Measurements from ENCODE around the gene HORMAD1.
"Not testable (repeated sequence)": the region's sequence is repeated elsewhere in the genome, so short reads cannot be mapped to it uniquely, and the experiment has no call there.

HORMAD1 gene

DNA sequence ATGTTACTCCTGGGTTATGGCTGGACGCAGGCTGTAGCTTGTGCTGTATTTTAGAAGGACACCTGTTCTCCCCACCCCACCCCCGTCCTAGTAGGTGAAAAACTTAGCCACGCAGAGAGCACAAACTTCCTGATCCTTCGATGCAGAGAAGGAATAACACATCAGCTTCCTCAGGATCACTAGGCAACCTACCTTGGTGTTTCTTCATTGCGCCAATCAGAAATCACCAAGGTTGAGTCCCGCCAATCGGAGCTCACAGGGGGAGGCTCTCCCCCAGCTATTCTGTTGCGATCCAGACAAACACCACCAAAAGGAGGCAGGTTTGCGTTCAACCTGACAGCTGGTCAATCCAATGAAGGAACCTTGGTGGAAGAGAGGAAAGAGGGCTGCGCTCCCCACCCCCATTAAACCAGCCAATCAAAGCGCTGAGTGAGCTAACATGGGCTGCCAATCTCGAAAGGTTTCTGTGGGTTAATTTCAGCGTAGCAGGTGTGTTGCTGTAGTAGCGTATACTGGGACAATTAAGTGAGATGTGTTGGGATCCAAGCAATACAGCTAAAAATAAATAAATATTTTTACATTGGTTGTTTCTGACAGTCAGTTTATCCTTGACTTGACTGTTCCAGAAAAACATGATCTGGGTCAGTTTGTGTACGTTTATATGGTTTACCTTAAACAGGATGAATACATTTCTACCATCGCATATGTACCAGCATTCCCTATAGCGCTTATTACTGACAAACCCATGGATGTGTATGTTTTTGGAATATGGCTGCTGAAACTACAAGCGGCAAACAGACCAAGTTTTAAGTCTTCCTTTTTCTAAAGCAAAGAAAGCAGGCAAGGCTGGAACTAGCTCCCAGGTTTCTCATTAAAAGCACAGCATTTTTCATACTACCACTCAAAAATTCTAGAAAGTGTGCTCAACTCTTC is 23.4 kb downstream of the HORMAD1 start, which contains the start of gene GOLPH3L:
Gene GOLPH3L, minus strand, starts transcription at position 160 of the 933 bp plus-strand sequence. CDS start 2,316 bp downstream, outside the sequence.
- peak; percentile 86 for DNase-seq (ENCODE audit: low read depth)

DNA sequence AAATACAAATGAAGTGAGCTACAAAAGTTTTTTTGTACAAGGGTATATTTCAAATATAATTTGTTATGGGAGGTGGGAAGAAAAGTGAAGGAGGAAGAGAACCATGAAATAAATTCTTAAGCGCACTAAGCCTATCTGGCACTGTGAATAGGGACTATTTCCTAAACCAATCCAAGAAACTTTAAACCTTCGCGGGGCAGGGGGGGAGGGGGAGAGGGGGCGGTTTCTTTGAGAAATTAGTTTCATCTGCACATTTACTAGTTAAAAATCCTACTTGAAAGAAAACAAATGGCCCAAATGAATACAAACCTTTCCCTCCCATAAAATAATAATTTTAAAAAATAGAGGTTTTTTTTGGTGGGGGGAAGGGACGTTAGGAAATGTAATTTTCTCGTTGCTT is 24.1 kb downstream of the HORMAD1 start:
- no peak for DNase-seq (ENCODE audit: low read depth)

DNA sequence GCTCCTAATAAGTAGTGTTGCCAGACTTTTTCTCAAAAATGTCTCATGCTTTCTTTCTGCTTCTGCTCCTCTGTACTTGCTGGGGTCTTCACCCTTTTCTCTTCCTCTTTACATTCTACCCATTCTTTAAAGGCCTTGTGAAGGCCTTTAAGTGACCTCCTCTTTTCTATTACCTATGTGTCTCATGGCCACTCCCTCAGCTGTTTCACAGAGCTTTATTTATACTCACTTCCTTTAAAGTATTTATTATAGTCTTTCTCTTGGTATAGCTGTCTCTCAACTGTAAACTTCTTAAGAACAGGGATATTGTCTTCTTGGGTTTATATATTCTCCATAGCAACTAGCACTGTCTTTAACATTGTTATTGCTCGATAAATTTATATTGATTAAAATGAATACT is 24.5 kb downstream of the HORMAD1 start:
- DNase-seq (ENCODE audit: low read depth): no peak

GRCh38 chr1:150695561-150695960 is 25.1 kb downstream of the HORMAD1 start:
- DNase-seq (ENCODE audit: low read depth): no peak

DNA sequence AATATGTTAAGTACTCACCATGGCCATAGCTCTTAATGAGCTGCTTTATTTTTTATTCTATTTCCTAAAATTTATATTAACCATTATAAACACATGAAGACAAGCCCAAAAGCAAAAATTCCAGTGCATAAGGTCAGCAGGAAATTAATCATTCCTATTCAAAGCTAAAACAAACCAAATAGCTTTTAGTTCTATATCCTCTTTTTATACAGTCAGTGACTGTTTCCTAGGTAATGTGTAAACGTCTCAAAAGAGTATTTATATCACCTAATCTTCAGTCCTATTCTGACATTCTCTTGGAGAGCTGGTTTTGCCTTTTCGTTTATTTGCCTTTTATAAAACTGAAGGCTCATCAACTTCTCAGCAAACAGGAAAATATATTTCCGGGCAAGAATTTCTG is 28.0 kb downstream of the HORMAD1 start:
- no peak for DNase-seq (ENCODE audit: low read depth)

DNA sequence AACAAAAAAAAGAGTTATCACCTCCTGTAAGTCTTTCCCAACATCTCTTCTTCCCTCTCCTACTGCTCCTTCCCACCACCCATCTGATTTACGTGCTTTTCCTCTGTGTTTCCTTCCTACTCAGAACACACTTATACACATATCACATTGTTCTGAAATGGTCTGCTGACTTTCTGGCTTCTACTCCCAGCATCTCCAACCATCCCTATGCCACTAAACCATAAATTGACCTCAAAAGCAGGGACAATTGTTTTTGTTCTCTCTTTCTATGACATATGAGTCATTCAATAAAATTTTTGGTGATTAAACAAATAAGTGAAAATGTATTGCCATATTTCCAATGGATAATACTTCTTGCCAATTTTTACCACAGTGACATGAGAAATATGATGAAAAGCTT is 31.9 kb downstream of the HORMAD1 start:
- no peak for DNase-seq (ENCODE audit: low read depth)

DNA sequence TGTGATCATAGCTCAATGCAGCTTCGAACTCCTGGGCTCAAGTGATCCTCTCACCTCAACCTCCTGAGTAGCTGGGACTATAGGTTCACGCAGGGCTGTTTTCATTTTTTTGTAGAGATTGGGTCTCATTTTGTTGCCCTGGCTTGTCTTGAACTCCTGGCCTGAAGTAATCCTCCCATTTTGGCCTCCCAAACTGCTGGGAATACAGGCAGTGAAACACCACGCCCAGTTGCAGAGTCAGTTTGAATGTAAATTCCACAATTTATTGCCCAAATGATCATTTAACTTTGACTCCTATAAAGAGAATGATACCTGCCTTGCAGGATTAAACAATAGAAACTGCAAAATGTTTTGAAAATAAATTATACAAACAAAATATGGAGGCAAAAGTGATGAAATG is 34.4 kb downstream of the HORMAD1 start:
- no peak for DNase-seq (ENCODE audit: low read depth)

GRCh38 chr1:150683914-150684313 is 36.8 kb downstream of the HORMAD1 start:
- DNase-seq (ENCODE audit: low read depth): no peak

GRCh38 chr1:150678988-150679387 is 41.7 kb downstream of the HORMAD1 start:
- no peak for DNase-seq (ENCODE audit: low read depth)

DNA sequence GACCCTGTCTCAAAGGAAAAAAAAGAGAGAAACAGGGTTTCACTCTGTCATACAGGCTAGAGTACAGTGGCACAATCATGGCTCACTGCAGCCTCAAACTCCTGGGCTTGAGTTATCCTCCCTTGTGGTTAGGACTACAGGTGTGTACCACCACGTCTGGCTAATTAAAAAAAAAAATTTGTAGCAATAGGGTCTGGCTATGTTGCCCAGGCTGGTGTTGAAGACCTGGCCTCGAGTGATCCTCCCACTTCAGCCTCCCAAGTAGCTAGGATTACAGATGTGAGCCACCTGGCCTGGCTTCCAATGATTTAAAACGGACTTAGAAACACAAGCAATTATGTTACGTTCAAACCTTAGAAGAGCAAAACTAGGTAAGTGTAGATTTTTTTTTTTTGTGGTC is 45.8 kb downstream of the HORMAD1 start:
- DNase-seq (ENCODE audit: low read depth): no peak

- DNase-seq (ENCODE audit: low read depth): no peak
Measured at GRCh38 chr1:150663321-150663720, 57.4 kb downstream of the HORMAD1 start.

DNA sequence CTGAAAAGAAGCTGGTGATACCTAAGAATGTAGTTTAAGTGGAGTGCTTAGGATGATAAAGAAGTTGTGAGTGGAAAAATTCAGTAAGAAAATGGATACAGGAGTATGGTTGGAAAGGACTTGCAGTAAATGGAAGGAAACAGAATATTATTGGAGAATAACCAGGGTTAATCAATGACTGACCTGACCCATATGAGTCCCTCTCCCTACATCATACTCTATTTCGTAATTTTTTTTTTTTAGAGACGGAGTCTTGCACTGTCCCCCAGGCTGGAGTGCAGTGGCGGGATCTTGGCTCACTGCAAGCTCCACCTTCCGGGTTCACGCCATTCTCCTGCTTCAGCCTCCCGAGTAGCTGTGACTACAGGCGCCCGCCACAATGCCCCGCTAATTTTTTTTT is 57.9 kb downstream of the HORMAD1 start:
- DNase-seq (ENCODE audit: low read depth): no peak

DNA sequence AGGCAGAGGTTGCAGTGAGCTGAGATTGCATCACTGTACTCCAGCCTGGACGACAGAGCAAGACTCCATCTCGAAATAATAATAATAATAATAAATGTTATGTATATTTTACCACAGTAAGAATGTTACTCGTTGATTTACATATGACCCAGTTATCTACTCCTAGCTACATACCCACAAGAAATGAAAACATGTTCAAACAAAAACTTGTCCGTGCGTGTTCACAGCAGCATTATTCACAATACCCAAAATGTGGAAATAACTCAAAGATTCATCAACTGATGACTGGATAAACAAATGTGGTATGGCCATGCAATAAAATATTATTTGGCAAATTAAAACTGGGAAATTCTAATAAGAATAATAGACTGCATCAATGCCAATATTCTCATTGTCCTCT is 59.5 kb downstream of the HORMAD1 start:
- DNase-seq (ENCODE audit: low read depth): no peak

GRCh38 chr1:150660584-150660983 is 60.1 kb downstream of the HORMAD1 start:
- DNase-seq (ENCODE audit: low read depth): no peak

DNA sequence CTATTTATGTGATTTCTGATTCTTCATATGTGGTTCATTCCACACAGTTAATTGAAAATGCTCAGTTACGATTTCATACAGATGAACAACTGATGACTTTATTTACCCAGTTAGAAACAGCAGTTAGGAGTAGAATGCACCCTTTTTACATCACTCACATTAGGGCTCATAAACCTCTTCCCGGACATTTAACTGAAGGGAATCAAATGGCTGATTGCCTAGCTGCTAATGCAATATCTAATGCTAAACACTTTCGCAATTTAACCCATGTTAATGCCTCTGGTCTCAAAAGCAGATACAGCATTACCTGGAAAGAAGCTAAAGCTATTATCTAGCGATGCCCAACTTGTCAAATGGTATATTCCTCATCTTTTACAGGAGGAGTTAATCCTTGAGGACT is 63.6 kb downstream of the HORMAD1 start:
- DNase-seq (ENCODE audit: low read depth): not testable (repeated sequence)

DNA sequence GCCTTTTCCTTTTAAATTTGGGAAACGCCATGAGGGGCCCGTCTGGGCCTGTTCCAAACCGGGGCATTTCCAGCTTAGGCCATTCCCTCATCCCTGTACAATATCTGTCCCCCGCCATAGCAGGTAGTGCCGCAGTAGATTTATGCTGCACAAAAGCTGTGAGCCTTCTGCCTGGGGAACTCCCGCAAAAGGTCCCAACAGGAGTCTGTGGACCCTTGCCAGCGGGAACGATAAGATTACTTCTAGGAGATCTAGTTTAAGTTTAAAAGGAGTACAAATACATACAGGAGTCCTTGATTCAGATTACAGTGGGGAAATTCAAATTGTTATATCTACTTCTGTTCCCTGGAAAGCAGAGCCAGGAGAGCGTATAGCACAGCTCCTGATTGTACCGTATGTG is 66.1 kb downstream of the HORMAD1 start:
- DNase-seq (ENCODE audit: low read depth): not testable (repeated sequence)

DNA sequence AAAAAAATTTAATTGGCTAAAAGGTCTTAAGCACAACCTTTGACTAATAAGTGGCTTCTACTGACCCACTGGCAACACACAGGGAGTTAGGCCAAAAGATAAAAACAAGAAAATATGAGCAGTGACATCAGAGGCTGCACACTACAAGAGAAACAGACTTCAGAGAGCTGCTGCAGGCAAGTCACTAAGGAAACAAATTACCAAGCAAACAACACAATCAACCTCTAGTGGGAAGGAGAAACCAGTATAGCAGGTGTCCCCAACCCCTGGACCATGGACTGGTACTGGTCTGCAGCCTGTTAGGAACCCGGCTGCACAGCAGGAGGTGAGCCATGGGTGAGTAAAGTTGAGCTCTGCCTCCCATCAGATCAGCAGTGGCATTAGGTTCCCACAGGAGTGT is 70.5 kb downstream of the HORMAD1 start:
- DNase-seq (ENCODE audit: low read depth): no peak

DNA sequence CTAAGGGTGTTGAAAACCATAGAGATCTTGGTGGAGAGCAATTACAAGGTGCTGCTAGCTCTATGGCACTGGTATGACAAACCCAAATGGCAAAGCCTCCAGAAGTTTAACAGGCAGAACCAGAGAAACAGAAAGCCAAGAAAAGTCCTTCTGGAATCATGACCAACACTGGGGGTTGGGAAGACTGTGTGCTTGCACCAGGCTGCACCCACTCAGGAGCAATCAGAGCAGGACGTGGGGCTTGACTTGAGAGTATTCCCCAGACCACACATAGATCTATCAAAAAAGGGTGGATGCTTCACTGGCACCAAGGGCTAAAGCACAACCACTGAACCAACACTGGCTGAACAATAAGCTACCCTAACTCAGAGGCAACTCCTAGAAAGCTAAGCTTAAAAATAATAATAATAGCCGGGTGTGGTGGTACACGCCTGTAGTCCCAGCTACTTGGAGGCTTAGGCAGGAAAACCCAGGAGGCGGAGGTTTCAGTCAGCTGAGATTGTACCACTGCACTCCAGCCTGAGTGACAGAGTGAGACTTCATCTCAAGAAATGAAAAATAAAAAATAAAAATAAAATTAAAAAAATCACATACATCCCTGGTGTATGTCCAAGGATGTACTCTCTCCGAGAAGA is 71.1 kb downstream of the HORMAD1 start:
- DNase-seq (ENCODE audit: low read depth): no peak

Data from activated gamma-delta T cell treated with anti-CD3 and anti-CD28 coated beads, Interleukin-2, amount 50 U/mL, for 16 hours (primary cell).